ENCODE data around the gene HSPA1A. TPM values are rescaled to one million over a fixed set of nuclear protein-coding genes. Genes with fewer than 3 reads are reported as not detected.
"Not testable (repeated sequence)": the region's sequence is repeated elsewhere in the genome, so short reads cannot be mapped to it uniquely, and the experiment has no call there.

HSPA1A gene
- total and polyA plus RNA-seq, 7 experiments from 2014 or later = 6.7 to 125 (median 30.3) TPM

- intact Hi-C loops (cut with micrococcal nuclease) = no loop called here
- H3K4me3 ChIP-seq (ENCODE audit: low read length) = no peak overlapping the region
- Mint-ChIP-seq H3K4me1 (peaks cover 7 to 44% (median 33%) of the 10 kb centered on the region in 7 donors), H3K36me3 (peaks cover 4 to 19% (median 8%) of the 10 kb centered on the region in 5 donors), H3K27ac (peak overlapping the region in 8 of 9 donors; percentile 63 to 90 (median 77)), H3K9me3 (no peaks in the 10 kb centered on the region), H3K4me3 (peak overlapping the region in 9 of 10 donors; percentile 70 to 96 (median 94)), H3K27me3 (no peaks in the 10 kb centered on the region)
- peaks cover 0 to 22% (median 0%) of the 10 kb centered on the region in 3 experiments for H3K36me3 ChIP-seq (ENCODE audit: control insufficient read depth in 2 of 3, insufficient read depth in 3 of 3, low read length in 3 of 3)
- peak overlapping the region; percentile 55 for H3K27ac ChIP-seq (ENCODE audit: low read depth, low read length)
- no peaks in the 10 kb centered on the region for H3K9me3 ChIP-seq (ENCODE audit: control insufficient read depth in 2 of 3, low read length in 3 of 3)
- CTCF ChIA-PET = interaction anchor here (0.6 to 1.6 kb wide), 5 partner anchors 15 to 164 kb away, joined by 3 to 5 read pairs (median 3); partner anchors contain the start of genes LY6G5C and VARS1
- ATAC-seq = no peak
- peaks cover 13 to 18% of the 10 kb centered on the region in 2 donors for H3K4me1 ChIP-seq (ENCODE audit: control insufficient read depth in 2 of 2, insufficient read depth in 2 of 2, low read length in 2 of 2)
- no peak for DNase-seq
- POLR2A ChIA-PET = interaction anchor here (0.9 to 3.0 kb wide), 10 partner anchors 13 to 149 kb away, joined by 3 to 24 read pairs (median 4); partner anchors contain the start of genes ABHD16A, GPANK1, HSPA1B and LY6G6D
- no peaks in the 10 kb centered on the region for H3K27me3 ChIP-seq (ENCODE audit: control insufficient read depth in 2 of 2, insufficient read depth in 2 of 2, low read length in 2 of 2)
These were observed 1.9 kb upstream of the HSPA1A start for GRCh38 chr6:31813465-31813849.

GRCh38 chr6:31814677-31815024, 692 bp upstream of the HSPA1A start:
- Histone ChIP-seq H3K27ac (ENCODE audit: low read depth, low read length) (peak overlapping the region; percentile 78), H3K36me3 (ENCODE audit: control insufficient read depth in 2 of 3, insufficient read depth in 3 of 3, low read length in 3 of 3) (peaks cover 0 to 22% (median 0%) of the 10 kb centered on the region in 3 experiments), H3K4me3 (ENCODE audit: low read length) (peak overlapping the region; percentile 68), H3K4me1 (ENCODE audit: control insufficient read depth in 2 of 2, insufficient read depth in 2 of 2, low read length in 2 of 2) (peaks cover 17 to 27% of the 10 kb centered on the region in 2 donors), H3K27me3 (ENCODE audit: control insufficient read depth in 2 of 2, insufficient read depth in 2 of 2, low read length in 2 of 2) (no peaks in the 10 kb centered on the region), H3K9me3 (ENCODE audit: control insufficient read depth in 2 of 3, low read length in 3 of 3) (no peaks in the 10 kb centered on the region)
- ATAC-seq (peak; percentile 71), DNase-seq (peak in 6 of 9 donors; percentile 41 to 75 (median 56))
- intact Hi-C loops (cut with micrococcal nuclease) = loop anchor here (2.0 kb wide), 4 partner anchors 18 to 76 kb away; partner anchors contain the start of gene VARS1 (in 1 of the 2)
- Mint-ChIP-seq H3K27ac (peak overlapping the region; percentile 86 to 93 (median 90)), H3K9me3 (no peaks in the 10 kb centered on the region), H3K4me1 (peaks cover 7 to 43% (median 38%) of the 10 kb centered on the region in 7 donors), H3K36me3 (peaks cover 4 to 20% (median 5%) of the 10 kb centered on the region in 5 donors), H3K4me3 (peak overlapping the region; percentile 85 to 96 (median 94)), H3K27me3 (no peaks in the 10 kb centered on the region)
- POLR2A ChIA-PET = interaction anchor here (0.6 to 3.0 kb wide), 16 partner anchors 8 to 234 kb away, joined by 3 to 24 read pairs (median 6); partner anchors contain the start of genes ABHD16A, DDAH2, GPANK1 and HSPA1B
- CTCF ChIA-PET = interaction anchor here (1.0 to 1.6 kb wide), 4 partner anchors 13 to 133 kb away, joined by 3 to 5 read pairs (median 4); partner anchors contain the start of genes HSPA1B, LY6G5C and VARS1

- Histone ChIP-seq H3K4me3 (ENCODE audit: low read length) (peak overlapping the region; percentile 59), H3K4me1 (ENCODE audit: control insufficient read depth in 2 of 2, insufficient read depth in 2 of 2, low read length in 2 of 2) (peaks cover 28 to 37% of the 10 kb centered on the region in 2 donors), H3K27ac (ENCODE audit: low read depth, low read length) (peak overlapping the region; percentile 65)
- peaks cover 11 to 57% (median 51%) of the 10 kb centered on the region in 7 donors for H3K4me1 Mint-ChIP-seq
- H3K4me3 Mint-ChIP-seq = peak overlapping the region; percentile 72 to 98 (median 88)
- H3K36me3 Mint-ChIP-seq = peaks cover 0 to 13% (median 0%) of the 10 kb centered on the region in 5 donors
- DNase-seq (peak in 6 of 9 donors; percentile 57 to 72 (median 70)), ATAC-seq (peak; percentile 63)
- not testable (repeated sequence) for H3K9me3 Mint-ChIP-seq; H3K36me3 ChIP-seq (ENCODE audit: control insufficient read depth in 2 of 3, insufficient read depth in 3 of 3, low read length in 3 of 3); H3K27me3 Mint-ChIP-seq; H3K9me3 ChIP-seq (ENCODE audit: control insufficient read depth in 2 of 3, low read length in 3 of 3); H3K27me3 ChIP-seq (ENCODE audit: control insufficient read depth in 2 of 2, insufficient read depth in 2 of 2, low read length in 2 of 2)
- H3K27ac Mint-ChIP-seq = peak overlapping the region; percentile 70 to 97 (median 91)
- ChIA-PET CTCF (interaction anchor here (0.7 to 1.5 kb wide), 9 partner anchors 11 to 143 kb away, joined by 3 to 9 read pairs (median 4); partner anchors contain the start of genes LSM2 and VARS1), POLR2A (interaction anchor here (0.9 to 3.7 kb wide), 14 partner anchors 10 to 164 kb away, joined by 3 to 23 read pairs (median 6); partner anchors contain the start of genes ABHD16A, BAG6, C6orf47 and DDAH2)
- intact Hi-C loops (cut with micrococcal nuclease) = loop anchor here in 1 of 2 donors (2.0 kb wide), 3 partner anchors 13 to 89 kb away; partner anchors contain the start of gene DDAH2
These were observed 2.0 kb downstream of the HSPA1A start for GRCh38 chr6:31817133-31817928.

GRCh38 chr6:31817929-31818511, 2.7 kb downstream of the HSPA1A start:
- peak overlapping the region; percentile 70 to 97 (median 91) for H3K27ac Mint-ChIP-seq
- Histone ChIP-seq H3K27ac (ENCODE audit: low read depth, low read length) (peak overlapping the region; percentile 65), H3K4me1 (ENCODE audit: control insufficient read depth in 2 of 2, insufficient read depth in 2 of 2, low read length in 2 of 2) (peaks cover 28 to 31% of the 10 kb centered on the region in 2 donors), H3K4me3 (ENCODE audit: low read length) (peak overlapping the region; percentile 59)
- not testable (repeated sequence) for H3K27me3 Mint-ChIP-seq; DNase-seq; H3K27me3 ChIP-seq (ENCODE audit: control insufficient read depth in 2 of 2, insufficient read depth in 2 of 2, low read length in 2 of 2); H3K9me3 ChIP-seq (ENCODE audit: control insufficient read depth in 2 of 3, low read length in 3 of 3); ATAC-seq; H3K9me3 Mint-ChIP-seq; H3K36me3 ChIP-seq (ENCODE audit: control insufficient read depth in 2 of 3, insufficient read depth in 3 of 3, low read length in 3 of 3)
- peak overlapping the region; percentile 72 to 98 (median 88) for H3K4me3 Mint-ChIP-seq
- intact Hi-C loops (cut with micrococcal nuclease) = loop anchor here in 1 of 2 donors (2.0 kb wide), 3 partner anchors 13 to 89 kb away; partner anchors contain the start of gene DDAH2
- ChIA-PET CTCF (interaction anchor here (0.6 to 1.5 kb wide), 11 partner anchors 11 to 144 kb away, joined by 3 to 9 read pairs (median 4); partner anchors contain the start of genes LSM2 and VARS1), POLR2A (interaction anchor here (0.9 to 3.7 kb wide), 14 partner anchors 9 to 165 kb away, joined by 3 to 23 read pairs (median 6); partner anchors contain the start of genes ABHD16A, BAG6, C6orf47 and DDAH2)
- peaks cover 0 to 13% (median 0%) of the 10 kb centered on the region in 5 donors for H3K36me3 Mint-ChIP-seq
- peaks cover 7 to 58% (median 51%) of the 10 kb centered on the region in 7 donors for H3K4me1 Mint-ChIP-seq

- Mint-ChIP-seq H3K27me3 (no peaks in the 10 kb centered on the region), H3K27ac (peak overlapping the region in 8 of 9 donors; percentile 32 to 85 (median 64)), H3K9me3 (no peaks in the 10 kb centered on the region), H3K4me1 (peaks cover 5 to 52% (median 47%) of the 10 kb centered on the region in 7 donors), H3K36me3 (peaks cover 0 to 13% (median 0%) of the 10 kb centered on the region in 5 donors), H3K4me3 (peak overlapping the region in 8 of 10 donors; percentile 47 to 77 (median 60))
- Histone ChIP-seq H3K4me1 (ENCODE audit: control insufficient read depth in 2 of 2, insufficient read depth in 2 of 2, low read length in 2 of 2) (peaks cover 21% of the 10 kb centered on the region in 2 donors), H3K4me3 (ENCODE audit: low read length) (no peak overlapping the region), H3K36me3 (ENCODE audit: control insufficient read depth in 2 of 3, insufficient read depth in 3 of 3, low read length in 3 of 3) (peaks cover 0 to 4% (median 0%) of the 10 kb centered on the region in 3 experiments), H3K9me3 (ENCODE audit: control insufficient read depth in 2 of 3, low read length in 3 of 3) (no peaks in the 10 kb centered on the region), H3K27ac (ENCODE audit: low read depth, low read length) (no peak overlapping the region), H3K27me3 (ENCODE audit: control insufficient read depth in 2 of 2, insufficient read depth in 2 of 2, low read length in 2 of 2) (no peaks in the 10 kb centered on the region)
- CTCF ChIA-PET = interaction anchor here (0.5 kb wide), 1 partner anchor 270 kb away, joined by 3 read pairs; no protein-coding TSS in a partner anchor
- ATAC-seq (no peak), DNase-seq (no peak)
- POLR2A ChIA-PET = interaction anchor here (0.8 to 3.7 kb wide), 7 partner anchors 10 to 261 kb away, joined by 3 to 23 read pairs (median 4); partner anchors contain the start of genes DDAH2, LSM2 and VARS1
- intact Hi-C loops (cut with micrococcal nuclease) = loop anchor here in 1 of 2 donors (10.0 kb wide), 1 partner anchor 375 kb away; the partner anchor contains the start of genes GPSM3 and PBX2
These were observed 4.5 kb downstream of the HSPA1A start for GRCh38 chr6:31819871-31820299.
